NCI-H226 (cell line): ENCODE measurements around the gene KLK3.
"Not testable (repeated sequence)": the region's sequence is repeated elsewhere in the genome, so short reads cannot be mapped to it uniquely, and the experiment has no call there.

Source experiments
- DNase-seq: peaks from one replicate; pipeline ENCODE4 v3.0.0-alpha.2; 2015

KLK3 gene

DNA sequence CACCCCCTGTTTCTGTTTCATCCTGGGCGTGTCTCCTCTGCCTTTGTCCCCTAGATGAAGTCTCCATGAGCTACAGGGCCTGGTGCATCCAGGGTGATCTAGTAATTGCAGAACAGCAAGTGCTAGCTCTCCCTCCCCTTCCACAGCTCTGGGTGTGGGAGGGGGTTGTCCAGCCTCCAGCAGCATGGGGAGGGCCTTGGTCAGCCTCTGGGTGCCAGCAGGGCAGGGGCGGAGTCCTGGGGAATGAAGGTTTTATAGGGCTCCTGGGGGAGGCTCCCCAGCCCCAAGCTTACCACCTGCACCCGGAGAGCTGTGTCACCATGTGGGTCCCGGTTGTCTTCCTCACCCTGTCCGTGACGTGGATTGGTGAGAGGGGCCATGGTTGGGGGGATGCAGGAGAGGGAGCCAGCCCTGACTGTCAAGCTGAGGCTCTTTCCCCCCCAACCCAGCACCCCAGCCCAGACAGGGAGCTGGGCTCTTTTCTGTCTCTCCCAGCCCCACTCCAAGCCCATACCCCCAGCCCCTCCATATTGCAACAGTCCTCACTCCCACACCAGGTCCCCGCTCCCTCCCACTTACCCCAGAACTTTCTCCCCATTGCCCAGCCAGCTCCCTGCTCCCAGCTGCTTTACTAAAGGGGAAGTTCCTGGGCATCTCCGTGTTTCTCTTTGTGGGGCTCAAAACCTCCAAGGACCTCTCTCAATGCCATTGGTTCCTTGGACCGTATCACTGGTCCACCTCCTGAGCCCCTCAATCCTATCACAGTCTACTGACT, at the start of gene KLK3:
Gene KLK3 (plus strand): TSS at position 280 of the 775 bp plus-strand sequence. CDS start 41 bp downstream, at position 321.
- no peak for DNase-seq

DNA sequence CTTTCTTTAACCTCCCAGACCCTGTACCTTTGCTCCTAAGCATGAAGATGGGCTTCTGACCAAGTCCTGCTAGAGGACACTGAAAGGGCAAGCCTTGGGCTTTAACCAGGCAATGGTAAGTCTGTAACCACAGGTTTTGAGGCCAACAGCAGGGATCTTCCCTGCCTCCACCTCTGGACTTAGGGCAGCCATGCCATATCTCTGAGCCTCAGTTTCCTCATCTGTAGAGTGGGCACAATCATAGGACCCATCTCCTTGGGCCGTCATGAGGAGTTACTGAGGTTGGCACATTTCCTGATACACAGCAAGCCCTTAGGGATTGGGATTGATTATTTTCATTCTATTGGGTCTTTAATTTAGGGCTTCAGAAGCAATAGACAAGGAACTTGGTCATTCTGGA, 45.9 kb upstream of the KLK3 start:
- no peak for DNase-seq

DNA sequence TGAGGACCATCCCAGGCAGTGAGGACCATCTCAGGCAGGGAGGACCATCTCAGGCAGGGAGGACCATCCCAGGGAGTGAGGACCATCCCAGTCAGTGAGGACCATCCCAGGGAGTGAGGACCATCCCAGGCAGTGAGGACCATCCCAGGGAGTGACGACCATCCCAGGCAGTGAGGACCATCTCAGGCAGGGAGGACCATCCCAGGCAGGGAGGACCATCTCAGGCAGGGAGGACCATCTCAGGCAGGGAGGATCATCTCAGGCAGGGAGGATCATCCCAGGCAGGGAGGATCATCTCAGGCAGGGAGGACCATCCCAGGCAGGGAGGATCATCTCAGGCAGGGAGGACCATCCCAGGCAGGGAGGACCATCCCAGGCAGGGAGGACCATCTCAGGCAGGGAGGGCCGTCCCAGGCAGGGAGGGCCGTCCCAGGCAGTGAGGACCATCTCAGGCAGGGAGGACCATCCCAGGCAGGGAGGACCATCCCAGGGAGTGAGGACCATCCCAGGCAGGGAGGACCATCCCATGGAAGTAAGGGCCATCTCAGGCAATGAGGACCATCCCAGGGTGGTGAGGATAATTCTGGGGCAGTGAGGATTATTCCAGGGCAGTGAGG, 43.0 kb upstream of the KLK3 start:
- DNase-seq = not testable (repeated sequence)

DNA sequence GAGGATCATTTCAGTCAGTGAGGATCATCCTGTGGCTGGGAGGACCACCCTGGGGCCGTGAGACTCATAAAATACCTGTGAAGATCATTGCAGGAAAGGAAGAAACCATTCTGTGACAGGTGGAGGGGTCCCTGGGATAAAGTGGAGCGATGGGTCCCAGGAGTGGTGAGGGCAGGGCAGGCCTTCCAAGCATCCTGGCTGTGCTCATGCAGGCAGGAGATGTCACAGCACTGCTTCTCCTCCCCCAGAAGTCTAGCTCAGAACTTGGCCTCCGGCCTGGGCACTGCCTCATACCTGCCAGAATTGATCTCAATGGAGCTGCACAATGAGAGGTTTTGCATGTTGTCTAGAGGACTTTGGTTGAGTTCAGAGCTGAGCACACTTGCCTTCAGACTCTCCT, 42.2 kb upstream of the KLK3 start:
- DNase-seq = no peak

DNA sequence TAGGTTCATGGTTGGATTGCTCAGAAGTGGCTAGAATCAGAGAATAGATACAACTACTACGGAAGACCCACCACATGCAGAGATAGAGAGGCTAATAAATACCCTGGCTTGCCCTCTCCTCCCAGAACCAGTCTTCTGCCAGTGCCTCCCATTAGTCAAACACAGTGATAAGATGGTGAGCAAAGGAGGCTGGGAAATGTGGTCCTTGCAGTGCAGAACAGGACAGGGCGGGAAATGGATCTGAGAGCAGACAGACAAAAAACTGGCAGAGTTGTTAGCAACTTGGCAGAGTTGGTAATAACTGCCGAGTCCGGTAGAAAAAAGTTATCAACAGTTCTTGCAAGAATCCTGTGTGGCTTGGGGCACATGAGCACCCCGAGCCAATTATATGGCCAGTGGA, 39.8 kb upstream of the KLK3 start:
- DNase-seq = no peak

DNA sequence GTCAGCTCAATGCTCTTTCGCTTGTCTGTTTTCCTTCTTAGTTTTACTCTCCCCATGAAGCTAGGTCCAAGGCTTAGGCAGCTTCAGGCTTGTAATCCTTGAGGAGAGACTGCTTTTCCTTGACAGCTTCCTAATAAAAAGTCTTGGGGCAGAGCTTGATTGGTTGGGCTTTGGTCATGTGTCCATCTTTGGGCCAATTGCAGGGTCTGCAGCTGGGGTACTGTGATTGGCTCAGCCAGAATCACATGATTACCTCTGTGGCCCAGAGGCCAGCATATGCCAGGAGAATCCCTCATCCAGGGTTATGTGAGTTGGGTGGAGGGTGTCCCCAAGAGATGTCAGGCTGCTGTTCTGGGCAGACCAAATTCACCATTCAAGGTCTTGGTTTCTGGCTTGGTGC, 39.3 kb upstream of the KLK3 start:
- DNase-seq = no peak

DNA sequence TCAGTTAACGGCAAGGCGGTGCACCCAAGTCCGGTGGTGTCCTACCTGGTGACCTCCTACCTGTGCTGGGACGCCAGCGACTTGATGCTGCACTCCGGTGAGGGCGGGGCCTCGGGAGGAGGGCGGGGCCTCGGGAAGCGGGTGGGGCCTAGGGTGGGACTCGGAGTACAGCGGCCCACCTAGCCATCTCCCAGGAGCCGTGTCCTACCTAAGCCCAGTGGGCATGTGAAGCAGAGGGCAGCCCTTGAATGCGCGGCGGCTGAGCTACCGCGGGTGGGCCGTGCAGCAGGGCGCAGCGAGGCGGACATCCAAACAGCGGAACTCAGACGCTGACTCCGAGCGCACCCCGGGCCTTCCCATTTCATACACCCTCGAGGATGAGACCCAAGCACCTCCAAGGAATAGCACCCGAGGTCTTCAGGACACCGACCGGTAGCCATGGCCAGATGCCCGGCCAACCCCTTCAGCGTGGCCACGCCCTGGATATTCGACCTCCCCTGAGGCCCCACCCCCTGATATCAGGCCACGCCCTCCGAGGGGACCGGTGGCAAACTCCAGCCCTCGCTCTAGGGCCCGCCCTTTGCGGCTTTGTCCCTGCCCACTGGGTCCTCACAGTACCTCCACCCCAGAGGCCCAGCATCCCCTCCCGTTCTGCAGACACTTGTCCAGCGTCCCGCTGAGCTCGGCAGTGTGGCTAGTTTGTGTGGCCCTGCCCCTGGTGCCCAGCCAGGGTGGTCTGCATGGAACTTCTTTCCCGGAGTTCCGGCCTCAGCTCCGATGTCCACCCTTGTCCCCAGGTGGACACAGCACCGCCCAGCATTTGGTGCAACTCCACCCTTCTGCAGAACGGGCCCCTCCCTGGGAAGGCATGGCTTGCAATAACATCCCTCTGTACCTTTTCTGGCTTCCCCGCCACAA, 36.5 kb upstream of the KLK3 start:
- no peak for DNase-seq

DNA sequence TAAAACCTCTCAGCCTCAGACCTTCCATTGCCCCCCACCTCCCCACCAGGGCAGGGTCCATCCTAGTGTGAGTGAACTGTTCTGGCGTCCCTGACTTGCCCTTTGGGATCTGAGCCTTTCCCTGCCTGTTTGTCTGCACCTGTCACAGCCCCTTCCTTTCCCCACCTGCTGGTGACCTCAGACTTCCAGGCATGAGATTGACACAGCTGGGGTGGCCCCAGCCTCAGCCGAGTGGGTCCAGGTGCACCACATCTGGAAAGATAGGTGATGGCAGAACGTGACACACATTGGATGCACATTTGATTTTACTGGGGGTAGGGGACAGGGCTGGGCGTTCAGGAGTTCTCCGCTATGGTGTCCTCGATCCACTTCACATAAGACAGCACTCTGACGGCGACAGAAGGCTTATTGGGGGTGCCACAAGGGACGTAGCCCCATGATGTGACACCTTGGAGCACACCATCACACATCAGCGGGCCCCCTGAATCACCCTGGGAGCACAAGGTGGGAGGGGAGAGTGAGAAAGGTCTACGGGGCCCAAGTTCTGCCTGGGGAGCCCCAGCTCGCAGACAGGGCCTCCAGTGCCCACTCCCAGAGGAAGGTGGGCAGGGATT, 35.7 kb upstream of the KLK3 start:
- no peak for DNase-seq

DNA sequence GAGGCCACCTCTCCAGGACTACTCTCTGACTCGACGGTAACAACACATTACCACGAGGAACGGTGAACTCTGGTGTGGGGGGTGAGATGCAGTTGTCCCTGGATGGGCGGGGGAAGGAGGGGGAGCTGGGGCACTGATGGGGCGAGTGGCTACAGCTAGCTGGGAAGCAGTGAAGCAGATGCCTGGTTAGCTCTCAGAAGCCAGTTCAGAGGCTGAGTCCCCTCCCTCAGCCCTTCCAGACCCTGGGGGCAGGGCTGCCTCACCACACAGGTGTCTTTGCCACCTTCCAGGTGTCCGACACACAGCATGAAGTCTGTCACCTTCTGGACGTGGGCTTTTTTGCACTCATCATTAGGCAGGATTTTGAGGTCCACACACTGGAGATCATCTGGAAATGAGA, 35.1 kb upstream of the KLK3 start:
- DNase-seq = no peak

DNA sequence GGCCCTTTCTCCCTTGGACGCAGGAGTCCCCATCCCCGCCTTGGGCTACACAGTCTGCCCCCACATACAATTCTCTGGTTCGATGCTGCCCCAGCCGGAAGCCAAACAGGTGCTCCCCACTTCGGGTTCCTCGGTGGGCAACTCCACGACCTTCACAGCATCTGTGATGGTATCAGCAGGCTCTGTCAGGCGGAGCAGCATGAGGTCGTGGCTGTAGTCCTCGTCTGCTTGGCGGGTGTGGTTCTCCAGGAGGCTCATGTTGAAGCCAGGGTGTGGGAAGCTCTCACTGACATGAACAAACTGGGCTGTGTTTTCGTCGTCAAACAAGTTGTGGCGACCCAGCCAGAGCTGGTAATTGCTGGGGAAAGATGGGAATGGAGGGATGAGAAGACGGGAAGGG, 34.6 kb upstream of the KLK3 start:
- DNase-seq = no peak

DNA sequence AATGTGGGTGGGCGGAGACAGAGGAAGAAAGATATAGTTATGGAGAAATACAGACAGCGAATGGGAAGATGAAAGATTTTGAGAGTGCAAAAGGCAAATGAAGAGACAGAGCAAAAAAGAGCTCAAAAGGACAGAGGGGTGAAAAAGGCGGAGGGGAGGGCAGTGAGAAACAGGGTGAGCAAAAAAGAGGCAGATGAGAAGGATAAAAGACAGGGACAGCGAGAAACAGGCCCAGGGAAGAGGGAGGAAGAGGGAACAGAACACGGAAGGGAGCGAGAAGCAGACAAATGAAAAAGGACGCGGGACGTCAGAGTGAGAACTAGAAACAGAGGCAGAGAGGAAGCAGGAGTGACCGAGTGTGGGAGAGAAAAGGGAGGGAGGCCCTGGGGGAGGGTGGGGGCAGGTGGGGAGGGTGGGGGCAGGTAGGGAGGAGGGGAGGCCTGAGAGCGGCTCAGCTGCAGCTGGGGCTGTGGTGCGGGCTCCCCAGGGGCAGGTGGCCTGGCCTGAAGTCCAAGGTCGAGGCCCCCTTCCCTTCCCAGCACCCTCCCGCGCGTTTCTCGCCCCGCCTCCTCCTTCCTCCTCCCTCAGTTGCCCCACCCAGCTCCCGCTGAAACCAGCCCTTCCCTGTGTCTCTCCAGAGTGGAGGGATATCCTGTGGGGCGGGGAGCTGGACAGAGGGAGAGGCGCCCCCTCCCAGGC, 34.0 kb upstream of the KLK3 start:
- DNase-seq = no peak

DNA sequence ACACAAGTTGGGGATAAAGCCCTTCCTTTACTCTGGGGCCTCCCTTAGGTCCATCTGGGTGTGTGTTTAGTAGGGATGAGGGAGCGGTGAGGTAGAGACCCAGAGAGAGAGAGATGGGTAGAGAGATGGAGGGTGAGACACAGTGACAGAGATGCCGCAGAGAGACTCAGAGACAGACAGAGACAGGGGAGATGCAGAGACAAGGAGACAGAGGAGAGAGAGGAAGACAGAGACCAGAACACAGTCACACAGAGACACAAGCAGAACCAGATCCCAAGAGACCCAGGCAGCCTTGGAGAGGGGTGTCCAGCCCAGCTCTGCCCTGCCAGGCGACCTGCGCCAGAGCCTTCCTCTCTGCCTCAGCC, 33.5 kb upstream of the KLK3 start:
- DNase-seq = no peak

DNA sequence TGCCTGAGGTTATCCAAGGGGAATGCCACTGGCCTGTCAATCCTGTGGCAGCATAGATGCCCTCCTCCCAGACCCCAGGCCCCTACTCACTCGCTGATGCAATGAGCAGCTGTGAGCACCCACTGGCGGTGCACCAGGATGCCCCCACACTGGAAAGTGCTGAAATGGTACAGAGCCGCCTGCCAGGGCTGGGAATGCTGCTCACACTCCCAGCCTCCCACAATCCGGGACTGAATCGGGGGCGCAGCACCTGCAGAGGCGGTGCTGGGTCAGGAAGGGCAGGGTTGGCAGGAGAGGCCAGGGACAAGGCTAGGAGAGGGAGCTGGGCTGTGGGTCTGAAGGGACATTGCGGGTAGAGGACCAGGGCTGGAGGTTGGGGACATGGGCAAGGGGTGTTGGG, 33.1 kb upstream of the KLK3 start:
- no peak for DNase-seq

DNA sequence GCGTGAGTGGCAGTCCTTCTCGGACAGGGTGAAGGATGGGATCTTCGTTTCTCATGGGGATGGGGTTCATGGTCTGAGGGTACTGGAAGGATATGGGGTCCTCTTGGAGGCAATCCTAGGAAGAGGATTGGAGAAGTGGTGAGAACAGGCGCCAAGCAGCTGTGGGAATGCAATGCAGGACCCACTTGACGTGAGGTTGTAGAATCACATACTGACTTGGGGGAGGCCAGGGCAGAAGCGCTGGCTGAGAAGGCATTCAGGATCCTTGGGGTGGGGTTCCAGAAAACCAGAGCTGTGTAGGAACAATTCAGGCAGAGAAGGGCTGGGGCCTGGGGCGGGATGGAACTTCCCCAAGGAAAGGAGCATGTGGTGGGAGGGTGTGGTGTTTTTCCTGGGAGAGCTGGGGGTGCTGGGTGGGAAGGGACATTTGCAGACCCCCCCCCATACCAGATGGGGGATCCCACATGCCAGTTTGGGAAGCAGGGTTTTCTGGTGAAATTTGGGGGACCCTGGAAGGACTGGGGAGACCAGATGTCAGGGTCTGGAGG, 32.0 kb upstream of the KLK3 start:
- DNase-seq = no peak

DNA sequence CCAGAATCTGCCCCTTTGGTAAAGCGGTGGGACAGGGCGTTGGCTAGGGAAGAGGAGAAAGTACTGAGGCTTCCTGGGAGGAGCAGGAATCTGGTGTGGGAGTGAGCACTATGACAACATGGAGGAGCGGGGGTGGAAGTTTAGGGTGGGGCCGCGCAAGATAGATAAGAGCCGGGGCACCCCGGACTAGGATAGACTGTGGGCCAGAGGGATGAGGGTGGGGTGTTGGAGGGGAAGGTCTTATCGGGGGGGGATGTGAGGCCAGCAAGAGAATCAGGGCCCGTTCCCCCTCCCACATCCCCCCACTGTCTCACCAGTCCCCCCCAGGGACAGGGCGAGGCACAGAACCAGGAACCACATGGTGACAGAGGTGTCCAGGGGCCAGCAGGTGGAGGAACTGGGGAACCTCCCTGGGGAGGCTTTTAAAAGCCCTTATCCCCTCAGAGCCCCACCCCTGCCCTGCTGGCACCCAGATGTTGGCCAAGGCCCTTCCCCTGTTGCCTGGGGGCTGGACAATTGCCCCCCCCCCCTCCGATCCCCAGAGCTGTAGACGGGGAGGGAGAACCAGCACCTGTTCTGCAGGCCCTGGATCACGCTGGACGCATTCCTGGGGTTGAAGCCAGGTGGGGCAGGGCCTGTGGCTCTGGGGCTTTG, 31.2 kb upstream of the KLK3 start, which contains the start of gene KLK1:
Gene KLK1 (minus strand): TSS at position 399 of the 654 bp plus-strand sequence. CDS start 39 bp downstream, at position 360.
- peak; percentile 15 for DNase-seq

DNA sequence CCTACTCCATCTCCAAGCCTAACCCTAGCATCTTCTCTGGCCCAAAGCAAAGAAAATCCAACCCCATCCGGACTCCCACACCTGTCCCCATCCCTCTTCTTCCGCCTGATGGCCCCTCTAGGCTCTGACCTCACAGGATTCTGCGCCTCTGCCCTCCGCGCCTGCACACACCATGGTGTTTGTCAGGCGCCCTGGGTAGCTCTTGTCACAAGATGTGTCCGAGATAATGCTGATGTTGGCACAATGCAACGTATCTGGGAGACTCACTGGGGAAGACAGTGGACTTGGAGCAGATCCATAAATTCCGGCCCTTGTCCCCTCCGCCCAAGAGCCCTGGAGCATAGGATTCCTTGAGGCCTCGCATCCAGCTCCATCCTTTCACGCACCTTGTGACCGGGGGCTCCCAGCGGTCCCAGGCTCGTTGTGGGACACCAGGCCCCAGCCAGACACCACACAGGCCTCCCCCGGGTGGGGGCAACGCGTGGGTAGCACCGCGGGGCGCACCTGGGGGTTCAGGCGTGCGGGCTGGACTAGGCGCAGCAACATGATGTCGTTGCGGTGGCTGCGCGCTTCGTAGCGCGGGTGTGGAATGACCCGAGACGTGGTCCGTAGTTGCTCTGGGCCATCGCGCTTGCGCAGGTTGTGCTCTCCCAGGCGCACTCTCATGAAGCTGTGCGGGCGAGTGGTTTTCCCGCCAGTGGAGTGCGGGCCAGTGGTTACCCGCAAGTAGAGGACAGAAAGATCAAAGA, 28.0 kb upstream of the KLK3 start:
- no peak for DNase-seq

DNA sequence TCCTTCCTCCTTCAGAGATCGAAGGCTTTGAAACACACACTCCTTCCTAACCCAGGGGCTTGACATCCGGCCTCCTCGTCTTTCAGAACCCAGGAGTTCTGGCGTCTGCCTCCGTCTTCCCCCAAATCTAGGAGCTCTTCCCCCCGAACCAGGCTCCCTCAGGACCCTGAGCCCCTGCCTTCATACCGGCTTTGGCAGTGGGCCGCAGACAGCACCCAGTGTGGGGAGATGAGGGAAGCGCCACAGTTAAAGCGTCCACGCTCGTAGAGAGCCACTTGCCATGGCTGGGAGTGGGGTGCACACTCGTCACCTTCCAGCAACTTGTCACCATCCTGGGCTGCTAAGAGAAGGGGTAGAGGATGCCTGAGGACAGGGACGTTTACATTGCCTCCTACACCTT, 27.2 kb upstream of the KLK3 start:
- DNase-seq = no peak

DNA sequence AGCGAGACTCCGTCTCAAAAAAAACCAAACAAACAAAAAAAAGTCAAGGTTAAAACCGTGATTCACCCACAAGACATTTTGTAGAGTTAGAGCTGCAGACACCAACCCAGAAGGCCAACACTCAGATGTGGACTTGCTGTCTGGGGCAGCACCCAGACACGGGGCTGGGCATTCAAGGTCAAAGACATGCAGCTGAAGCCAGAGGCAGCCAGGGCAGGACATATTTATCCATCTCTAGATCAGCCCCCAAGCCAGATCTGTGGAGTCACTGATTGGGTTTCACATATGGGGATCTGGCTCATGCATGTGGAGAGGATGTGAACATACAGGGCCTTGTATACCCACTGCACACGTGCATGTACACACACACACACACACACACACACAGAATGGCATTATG, 24.9 kb upstream of the KLK3 start:
- DNase-seq = no peak

DNA sequence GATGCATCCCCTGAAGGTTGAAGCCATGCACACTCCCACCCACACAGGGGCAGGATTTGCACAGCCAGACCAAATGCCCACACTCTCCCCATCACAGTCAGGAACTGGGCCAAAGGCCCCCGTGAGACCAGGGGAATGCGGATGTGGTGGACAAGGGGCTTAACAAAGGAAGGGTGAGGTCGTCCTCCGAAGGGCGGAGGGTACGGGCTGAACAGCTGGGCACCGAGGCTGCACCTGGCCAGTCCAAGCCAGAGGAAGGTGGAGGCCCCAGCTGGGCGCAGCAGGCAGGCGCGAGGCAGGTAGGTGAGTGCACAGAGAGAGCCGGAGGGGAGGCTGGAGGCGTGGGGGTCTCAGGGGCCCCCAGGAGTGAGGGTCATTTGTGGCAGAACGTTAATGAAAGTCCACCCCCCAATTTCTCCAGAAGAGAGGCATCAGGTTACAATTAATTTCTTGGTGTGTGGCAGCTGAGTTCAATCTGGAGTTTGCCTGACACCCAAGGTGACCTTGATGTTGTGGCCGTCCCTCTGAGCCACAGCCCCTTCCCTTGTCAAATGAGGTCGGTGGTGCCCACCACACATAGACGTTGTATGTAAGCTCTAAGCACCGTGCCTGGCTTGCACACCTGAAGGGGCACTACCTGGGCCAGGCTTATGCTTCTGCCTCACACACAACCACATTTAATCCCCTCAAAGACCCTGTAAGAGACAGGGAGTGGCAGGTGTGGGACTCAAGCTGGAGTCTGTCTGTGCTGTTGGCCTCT, 24.3 kb upstream of the KLK3 start:
- no peak for DNase-seq

DNA sequence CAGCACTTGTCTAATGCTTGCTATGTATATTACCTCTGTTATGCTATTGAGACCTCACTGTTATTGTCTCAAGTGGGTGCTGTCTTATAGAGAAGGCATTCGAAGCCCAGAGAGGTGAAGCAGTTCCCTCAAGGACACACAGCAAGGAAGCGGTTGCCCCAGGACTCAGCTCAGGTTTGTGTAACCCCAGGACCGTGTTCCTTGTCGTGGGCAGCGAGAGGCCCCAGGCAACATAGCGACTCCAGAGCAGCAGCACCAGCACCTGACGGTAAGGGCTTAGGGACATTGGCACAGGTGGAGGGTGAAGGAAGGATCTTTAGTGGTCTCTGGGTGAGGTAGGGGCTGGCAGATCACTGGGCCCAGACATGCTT, 23.7 kb upstream of the KLK3 start:
- DNase-seq = no peak
